Measurements from ENCODE around the gene MSI2.
A peak's percentile ranks its signal among the peaks of the same experiment; 100 is the strongest.

The MSI2 gene

DNA sequence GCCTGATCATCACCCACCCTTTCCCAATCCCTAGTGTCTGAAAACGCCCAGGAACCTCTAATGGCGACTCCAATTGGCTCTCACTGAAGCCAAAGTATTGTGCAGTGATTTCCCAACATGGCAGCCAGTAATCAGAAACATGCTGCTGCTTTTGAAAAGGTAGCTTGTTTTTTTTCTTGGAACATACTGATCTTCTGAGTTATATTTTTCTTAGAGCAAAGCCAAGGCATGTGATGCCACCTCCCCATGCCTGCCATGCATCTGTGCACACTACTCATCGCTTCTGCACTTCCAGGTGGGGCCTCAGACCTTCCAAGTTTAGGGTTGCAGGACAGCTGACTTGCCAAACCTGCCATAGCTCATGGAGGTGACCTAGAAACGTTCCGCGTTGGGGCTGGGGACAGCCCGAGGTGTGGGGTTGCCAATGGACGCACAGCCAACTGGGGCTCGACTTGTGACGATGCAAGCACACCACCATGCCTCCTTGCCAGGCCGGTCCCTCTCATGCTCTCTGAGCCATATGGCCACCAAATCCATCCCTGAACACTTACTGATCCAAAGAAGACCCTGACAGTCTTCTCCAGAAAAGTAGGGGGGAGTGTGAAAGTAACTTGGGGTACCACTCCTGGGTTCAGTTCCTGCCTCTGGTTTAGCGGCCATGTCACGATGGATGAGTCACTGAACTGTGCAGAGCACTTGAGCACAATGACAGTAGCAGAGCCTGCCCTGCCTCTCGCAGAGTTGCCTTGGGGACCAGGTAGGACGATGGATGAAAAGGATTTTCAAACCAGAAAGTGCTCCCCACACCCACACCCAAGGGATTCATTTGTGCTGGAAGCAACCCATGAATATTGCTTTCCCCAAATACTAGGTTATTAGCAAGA, 333.1 kb downstream of the MSI2 start:
- no peak for DNase-seq

DNA sequence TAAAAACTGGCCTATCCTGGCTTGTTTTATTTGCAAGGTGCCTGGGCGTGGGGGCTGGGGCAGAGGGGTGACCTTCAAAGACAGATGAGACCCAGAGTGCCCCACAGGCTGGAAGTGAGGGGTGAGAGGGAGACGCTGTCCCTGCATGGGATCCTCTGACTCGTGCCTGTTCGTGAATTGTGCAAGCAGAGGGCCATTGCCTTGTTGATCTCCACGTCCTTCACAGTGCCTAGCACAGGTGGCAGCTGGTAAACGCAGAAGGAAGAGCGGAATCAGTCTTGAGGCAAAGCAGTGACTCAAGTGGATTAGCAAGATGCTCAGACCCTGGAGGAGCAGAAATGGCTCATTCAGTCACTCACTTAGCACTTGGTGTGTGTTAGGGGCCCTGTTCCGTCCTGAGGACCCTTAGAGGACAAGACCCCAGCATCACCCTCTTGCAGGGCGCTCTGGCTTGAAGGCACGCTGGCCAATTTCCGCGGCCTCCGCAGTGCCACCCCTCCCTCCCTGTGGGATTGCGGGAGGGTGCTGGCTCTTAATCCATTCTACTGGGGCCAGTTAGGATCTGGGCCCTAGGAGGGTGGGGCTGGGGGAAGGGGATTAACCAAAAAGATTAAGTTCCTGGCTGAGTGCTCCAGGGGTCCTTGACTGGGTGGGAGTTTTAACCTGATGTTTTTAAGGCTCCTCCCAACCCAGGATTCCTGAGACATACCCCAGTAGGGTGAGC, 337.6 kb downstream of the MSI2 start:
- no peak for DNase-seq

DNA sequence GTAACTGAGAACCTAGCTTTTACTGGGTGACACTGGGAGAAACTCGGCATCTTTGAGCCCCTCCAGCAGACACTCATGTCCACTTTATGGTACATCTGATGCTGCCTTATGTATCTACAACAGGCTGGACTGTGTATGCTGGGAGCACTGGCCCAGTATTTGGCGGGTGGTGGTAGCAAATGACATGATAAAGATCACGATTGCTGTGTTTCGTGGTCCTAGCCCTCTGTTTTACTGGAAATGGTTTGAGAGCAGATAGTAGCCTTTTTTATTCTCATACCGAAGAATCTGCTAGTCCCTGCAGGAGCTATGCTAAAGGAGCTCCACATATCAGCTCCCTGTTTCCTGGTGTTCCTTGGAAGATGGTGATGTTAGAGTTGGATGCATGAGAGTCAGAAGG, 338.4 kb downstream of the MSI2 start:
- DNase-seq, result no peak

DNA sequence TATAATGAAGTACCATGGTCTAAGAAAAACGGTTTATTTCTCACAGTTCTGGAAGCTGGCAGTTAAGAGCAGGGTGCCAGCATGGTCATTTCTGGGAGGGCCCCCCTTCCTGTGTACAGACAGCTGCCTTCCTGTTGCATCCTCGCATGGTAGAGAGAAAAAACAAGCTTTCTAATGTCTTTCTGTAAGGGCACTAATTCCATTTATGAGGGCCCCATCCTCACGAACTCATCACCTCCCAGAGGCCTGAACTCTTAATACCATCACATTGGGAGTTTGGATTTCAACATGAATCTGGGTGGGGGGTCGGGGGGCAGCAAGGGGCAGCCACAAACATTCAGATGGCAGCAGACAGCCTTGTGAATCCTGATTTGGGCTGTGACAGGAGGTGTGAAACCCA, 339.1 kb downstream of the MSI2 start:
- no peak for DNase-seq

DNA sequence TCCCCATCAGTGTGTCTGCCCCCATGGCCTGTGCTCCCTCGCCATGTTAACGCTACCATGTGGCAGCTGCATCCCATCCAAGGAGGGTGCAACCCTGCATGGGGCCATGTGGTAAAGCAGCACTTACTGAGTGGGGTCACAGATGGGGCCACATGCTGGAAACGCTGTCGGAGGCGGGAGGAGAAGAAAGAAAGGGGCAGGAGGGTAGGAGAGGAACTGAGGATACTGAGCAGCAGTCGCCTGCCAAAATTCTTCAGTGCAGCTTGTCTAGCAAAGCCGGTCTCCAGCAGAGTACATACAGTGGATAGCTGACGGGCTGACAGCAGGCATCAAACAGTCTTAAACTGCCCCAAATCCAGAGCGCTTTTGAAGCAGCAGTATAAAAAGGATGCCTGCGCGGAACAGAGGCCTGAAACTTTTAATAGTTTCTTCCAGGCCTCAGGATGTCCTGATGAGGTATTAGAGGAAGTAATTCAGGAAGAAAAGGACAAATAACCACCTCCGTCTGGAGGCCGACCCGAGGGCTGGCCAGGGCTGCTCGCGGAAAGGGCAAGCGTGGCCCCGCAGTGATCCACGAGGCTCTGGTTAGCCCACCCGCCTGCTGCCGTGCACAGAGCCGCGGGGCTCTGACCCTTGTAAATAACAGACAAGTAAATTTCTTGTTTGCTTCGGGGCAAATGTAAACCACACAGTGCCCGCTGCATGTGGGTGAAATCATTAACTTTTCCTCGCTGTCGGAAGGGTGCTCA, 339.8 kb downstream of the MSI2 start:
- no peak for DNase-seq

DNA sequence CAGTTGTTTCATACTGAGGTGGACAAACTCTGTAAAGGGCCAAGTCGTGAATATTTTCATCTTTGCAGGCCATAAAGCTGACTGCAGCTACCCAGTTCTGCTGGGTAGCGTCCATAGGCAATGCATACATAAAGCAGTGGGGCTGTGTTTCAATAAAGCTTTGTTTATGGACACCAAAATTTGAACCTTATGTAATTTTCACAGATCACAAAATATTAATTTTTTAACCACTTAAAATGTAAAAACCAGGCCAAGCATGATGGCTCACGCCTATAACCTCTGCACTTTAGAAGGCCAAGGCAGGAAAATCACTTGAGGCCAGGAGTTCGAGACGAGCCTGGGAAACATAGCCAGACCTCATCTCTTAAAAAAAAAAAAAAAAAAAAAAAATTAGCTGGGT, 340.8 kb downstream of the MSI2 start:
- DNase-seq, result no peak

DNA sequence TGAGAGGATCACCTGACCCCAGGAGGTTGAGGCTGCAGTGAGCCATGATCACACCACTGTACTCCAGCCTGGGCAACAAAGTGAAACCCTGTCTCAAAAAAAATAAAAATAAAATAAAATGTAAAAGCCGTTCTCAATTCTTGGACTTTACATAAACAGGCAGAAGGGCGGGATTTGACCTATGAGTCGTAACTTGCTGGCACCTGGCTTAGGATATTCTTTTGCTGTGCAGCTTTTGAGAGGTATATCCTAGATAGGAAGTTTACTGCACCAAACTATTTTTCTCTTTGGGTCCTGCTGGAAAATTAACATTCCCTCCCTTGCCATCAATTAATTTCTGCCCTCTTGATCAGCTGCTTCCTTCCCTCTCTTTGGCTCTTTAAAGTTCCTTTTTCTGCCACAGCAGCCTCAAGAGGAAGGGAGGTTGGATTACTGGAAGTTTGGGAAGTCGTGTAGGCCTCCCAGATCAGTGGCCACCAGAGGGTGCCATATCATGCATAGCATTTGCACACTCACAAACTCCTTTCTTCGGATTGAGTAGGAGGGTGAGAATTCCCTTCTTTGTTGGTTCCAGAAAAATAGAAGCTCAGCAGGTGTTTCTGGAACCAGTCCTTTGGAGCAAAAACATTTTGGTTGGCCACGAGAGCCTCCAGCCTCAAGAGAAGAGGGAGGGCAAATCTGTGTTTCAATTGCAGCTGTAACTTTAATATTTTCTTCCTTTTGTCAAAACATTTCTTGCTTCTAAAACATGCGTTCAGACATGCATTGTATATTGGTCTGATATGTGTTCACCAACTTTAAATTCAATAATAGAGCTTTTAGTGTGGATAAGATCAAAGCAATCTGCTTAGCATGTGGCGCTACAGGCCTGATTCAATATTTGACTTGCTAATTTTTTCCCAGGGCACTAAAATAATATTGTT, 341.5 kb downstream of the MSI2 start:
- no peak for DNase-seq

DNA sequence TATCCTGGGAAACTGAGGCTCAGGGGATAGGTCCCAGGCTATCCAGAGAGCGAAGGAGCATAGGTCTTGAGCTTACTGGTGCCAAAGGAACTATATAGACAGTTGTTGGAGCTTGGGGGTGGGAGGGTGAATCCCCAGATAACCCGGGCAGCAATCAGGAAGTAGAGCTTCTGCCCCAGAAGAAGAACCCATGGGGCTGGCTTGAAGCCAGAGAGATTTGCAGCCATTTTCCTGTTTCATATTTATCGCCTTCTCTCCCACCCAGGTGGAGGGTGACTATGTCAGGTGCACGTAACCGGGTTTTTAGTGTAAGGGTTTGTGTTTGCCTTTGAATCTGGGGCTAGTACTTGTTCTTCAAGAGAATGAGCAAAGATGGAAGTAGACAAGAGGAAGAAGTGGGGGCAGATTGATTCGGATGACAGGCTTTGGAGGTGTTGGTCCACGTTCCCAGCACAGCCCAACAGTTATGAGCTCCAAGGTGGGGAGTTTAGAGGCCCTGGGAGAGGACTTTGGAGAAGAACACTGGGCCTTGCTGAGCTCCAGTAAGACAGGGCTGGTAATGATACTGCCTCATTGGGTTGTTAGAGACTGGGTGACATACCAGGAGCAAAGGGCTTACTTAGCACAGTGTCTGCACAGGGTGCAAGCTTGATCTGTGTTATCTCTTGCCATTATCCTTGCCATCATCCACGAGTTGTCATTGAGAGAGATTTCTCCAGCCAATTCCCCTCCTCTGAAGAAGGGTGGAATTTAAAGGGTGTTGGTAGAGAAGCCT, 343.1 kb downstream of the MSI2 start:
- DNase-seq, result peak; percentile 42

DNA sequence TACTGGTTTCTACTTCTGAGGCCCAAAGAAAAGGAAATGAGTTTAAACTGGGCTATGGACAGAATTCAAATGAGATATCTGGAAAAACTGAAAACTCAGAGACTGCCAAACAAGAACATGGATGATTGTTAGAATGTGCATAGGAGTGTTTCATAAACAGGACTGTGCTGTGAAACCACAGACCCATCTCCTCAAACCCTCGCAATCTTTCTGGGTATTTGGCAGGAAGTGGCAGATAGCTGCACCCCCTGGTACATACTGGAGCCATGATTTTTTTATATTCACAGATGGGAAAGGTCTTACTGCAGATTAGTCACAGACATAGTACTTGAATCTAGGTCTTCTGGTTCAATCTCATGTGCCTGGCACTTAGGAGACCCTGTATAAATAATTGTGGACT, 343.8 kb downstream of the MSI2 start:
- DNase-seq, result peak; percentile 74

DNA sequence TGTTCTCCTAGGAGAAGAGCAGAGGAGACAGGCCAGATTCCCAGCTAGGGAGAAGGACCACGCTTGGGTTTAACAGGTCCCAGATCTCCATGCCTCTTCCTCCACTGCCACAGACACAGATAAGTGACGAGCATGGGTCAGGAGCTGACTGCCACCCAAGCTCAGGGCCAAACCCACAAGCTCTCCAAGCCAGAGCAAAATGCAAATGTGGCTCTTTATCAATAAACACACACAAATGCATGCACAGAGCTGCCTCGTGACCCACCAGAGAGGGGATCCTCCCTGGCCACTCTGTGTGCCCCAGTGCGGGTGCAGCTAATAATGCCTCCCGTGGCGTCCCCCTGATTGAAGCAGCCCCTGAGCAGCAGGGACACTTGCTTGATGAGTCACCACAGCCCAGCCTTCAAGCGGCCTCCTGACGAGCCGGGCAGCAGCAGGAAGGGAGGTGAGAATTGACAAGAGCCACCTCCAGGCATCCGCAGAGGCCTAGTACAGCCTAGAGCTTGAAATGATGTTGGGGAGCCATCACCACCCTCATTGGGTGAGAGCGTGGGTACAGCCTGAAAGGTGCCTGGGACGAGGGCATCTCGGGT, 344.9 kb downstream of the MSI2 start:
- DNase-seq, result peak; percentile 27

DNA sequence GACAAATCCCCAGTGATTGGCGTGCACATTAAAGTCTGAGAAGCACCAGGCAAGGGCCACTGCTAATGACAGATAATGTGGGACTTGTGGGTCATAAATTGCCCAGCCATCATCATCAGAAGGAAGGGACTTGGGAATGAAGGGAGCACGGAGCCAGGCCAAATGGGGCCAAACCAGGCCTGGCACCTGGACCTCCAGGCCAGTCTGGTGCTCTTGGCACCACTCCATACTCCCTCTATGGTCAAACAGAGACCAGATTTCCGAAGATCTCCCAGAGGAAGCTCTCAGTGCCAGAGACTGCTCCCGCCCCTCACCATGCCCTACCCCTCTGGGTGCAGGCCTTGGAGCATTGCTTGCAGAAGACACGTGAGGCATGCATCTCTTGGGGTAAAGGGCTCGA, 346.6 kb downstream of the MSI2 start:
- DNase-seq, result no peak

DNA sequence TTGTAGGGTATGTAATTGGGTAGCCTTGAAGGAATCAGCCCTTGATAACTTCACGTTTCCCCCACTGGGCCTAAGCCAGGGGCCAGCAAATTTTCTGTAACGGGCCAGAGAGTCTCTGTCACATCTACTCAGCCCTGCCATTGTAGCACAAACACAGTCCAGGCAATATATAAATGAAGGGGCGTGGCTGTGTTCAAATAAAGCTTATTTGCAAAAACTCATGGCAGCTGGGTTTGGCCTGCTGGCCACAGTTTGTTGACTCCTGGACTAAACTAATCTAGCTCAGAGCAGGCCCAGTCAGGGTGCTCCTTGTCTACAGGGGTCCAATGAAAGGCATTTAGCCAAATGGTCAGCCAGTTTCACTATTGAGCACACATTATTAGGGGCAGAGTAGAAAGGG, 347.2 kb downstream of the MSI2 start:
- DNase-seq, result no peak

DNA sequence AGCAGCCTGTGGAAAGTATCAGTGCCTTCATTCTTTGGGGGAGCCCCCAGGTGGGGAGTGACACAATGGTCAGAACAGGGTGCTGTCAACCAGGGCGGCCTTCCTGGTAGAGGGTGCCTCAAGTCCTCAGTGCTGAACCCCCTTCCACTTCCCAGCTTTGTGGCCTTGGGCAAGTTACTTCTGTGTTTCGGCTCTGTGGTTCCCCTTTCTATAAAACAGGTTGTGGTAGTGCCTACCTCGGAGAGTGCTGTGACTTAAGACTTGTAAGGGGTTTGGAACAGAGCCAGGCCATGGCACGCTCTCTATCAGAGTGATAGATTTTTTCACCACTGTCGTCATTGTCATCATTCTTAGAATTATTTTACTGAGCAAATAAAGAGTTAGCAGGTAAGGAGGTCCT, 347.7 kb downstream of the MSI2 start:
- peak; percentile 86 for DNase-seq

DNA sequence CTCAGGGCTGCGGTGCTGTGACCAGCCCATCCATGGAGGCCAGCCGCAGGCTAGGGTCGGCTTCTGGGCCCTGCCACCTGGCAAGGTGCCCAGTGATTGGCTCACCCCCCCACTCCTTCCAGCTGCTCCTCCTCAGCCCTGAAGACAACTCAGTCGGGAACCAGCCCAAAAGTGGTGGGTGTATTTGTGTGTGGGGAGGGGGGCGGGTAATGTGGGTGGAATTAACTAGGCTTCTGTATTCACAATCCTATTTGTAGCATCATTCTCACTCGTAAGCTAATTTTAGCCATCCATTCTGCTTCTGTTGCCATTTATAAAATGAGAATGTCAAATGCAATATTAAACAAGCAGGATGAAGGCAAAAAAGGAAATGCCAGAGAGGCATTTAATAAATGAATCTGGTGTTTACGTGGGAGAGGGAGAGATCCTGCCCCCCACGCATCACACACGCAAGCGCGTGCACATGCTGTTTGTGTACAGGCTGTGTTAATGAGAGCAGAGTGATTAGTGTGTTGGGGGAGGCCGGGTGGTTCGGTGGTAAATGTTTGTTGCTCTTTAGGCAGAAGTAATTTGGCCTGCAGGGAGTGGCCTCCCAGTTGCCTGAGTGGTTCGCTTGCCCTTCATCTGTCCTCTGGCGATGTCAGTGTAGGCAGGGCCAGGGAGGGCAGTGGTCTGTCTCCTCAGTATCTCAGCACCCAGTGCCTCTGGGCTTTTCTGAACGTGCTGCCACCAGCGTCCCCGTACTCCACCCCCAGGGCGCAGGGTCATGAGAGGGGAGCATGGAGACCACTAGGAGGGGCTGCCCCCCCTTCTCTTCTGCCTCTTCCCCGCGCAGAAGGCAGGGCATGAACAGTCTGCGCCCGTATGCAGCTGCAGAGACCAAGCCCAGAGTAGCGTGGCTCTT, 348.7 kb downstream of the MSI2 start:
- peak; percentile 62 for DNase-seq

DNA sequence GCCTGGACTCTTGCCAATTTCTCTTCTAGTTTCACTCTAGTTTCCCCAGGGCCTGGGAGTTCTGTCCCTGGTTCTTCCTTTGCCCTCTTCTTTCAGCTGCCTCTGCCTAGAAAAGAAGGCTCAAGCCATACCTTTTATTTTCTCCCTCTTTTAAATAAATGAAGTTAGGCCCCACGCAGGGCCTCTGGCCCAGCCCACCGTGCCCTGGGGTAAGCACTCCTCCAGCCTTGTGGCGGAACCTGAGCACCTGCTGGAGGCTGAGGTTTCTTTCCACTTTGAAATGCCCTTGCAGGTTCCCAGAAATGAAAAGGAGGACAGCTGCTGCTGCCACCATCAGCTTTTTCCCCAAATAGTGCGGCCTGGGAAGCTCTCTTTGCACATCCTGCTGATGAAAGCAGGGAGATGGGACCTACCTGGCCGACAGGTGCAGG, 349.4 kb downstream of the MSI2 start:
- DNase-seq, result no peak

DNA sequence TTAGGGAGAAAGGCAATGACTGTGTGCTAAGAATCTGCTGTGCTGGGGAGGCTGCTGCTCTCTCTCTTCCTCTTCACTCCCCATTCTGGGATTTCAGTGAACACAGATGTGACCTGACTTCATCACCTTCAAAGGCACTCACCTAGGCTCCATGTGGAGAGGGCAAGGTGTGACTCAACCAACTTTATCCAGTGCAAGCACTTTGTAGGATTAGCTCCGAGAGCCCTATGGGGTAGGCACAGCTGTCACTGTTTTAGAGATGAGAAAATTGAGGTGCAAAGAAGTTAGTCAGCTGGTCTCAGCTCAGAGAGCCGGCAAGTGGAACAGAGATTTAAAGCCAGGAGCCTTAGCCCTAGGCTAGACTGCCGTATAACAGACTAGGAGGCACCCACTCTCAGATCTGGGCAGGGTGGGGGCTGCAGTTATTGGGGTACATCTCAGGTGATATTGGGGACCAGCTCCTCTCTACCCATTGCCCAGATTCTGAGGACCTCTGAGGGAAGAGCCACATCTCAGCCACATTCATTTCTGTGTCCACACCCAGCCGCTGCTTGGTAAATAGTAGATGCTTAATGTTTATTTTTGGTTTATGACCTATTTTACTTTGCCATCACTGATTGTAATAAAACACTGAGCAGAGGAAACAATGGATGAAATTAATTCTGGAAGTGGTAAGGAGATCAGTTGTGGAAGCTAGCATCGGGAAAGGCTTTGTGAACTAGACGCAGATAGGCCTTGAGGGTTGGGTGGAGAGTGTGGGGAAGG, 350.0 kb downstream of the MSI2 start:
- no peak for DNase-seq

DNA sequence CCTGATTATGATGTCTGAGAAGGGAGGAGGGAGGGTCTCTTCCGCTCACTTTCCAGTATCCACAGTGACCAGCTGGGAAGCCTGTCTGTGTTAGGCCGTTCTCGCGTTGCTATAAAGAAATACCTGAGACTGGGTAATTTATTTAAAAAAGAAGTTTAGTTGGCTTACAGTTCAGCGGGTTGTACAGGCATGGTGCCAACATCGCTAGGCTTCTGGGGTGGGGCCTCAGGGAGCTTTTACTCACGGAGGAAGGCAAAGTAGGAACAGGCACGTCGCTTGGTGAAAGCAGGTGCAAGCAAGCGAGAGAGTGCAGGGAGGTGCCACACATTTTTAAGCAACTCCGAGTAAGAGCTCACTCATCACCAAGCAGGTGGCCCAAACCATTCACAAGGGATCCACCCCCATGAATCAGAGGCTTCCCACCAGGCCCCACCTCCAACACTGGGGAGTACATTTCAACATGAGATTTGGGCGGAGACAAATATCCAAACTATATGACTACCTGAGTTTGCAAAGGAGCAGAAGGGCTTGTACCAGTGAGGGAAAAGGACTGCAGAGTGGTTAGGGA, 351.3 kb downstream of the MSI2 start:
- DNase-seq, result no peak

DNA sequence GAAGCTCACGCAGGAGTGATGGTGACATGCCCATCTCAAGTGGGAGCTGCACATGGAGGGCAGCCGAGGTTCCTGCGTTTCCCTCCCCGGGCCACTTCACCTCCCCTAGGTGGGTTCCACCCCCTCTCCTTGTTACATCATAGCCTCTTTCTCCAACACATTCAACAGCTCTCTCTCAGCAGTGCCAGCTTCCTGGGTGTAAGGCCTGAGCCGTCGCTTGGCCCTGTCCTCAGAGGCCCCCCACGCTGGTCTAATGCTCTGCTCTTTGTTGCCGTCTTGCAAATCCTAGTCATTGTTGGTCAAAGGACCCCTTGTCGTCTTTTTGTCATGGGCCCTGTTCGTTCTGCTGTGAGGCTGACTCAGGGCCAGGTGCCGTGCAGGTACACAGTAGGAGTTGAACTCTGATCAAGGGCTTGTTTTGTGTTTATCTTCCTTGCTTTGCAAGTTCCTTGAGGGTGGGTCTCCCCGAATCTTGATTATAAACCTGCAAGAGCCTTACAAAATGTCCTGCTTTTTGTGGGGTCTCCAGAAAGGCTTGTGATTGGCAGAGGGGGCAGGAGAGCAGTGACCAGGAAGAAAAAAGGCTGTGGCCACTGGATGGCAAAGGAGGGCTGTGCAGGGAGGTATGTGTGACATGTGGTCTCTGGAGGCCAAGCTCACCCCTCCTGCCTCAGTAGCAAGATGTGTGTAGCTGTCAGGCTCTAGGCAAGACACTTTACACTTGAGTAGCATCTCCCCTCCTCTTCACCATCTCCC, 352.2 kb downstream of the MSI2 start:
- DNase-seq, result no peak

All from CD4-positive, alpha-beta T cell treated with Interleukin-15 for 1 hour (primary cell).